Measurements from ENCODE around the gene SPTBN2.

The SPTBN2 gene

DNA sequence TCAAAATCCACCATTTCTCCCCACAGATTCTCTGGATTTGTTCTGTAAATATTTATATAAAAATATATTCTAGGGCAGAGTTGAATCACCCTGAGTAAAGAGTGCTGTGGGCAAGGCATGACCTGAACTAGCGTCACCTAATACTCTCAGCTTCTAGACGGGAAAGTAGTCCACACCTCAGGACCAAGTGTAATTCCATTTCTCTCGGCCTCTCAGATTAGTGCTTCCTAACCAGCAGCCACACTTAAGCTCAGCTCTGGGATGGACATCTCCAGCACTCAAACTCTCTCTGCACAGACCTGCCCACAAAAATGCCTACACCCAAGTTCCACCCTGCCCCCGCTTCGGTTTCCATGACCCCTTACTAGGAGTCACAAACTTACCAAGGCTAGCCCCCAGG is 5.3 kb downstream of the SPTBN2 start:
- DNase-seq = no peak

- DNase-seq = no peak
Measured at GRCh38 chr11:66722745-66723651, 6.0 kb downstream of the SPTBN2 start.

GRCh38 chr11:66721939-66722338 is 7.1 kb downstream of the SPTBN2 start:
- DNase-seq = no peak

GRCh38 chr11:66720899-66721470 is 8.0 kb downstream of the SPTBN2 start:
- DNase-seq = no peak

GRCh38 chr11:66720223-66720898 is 8.7 kb downstream of the SPTBN2 start:
- no peak for DNase-seq

GRCh38 chr11:66719111-66719872 is 9.7 kb downstream of the SPTBN2 start:
- DNase-seq = no peak

- no peak for DNase-seq
Measured at GRCh38 chr11:66718320-66718971, 10.6 kb downstream of the SPTBN2 start.

DNA sequence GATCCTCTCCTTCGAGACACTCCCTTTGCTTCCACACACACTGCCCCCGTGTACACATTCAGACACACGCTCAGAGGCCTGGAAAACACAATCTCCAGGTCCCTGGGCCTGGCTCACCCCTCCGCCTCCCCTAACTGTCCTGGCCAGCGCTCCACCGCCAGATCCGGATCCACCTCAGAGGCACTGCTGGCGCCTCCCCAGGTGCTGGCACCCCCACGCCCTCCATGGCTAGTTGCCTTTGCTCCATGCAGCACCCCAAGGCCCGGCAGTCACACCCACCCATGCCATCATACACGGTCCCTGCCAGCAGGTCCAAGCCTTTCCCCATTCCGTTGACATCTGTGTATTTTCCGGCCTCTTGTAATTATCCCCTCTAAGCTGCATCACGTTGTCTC is 11.1 kb downstream of the SPTBN2 start:
- DNase-seq = no peak

DNA sequence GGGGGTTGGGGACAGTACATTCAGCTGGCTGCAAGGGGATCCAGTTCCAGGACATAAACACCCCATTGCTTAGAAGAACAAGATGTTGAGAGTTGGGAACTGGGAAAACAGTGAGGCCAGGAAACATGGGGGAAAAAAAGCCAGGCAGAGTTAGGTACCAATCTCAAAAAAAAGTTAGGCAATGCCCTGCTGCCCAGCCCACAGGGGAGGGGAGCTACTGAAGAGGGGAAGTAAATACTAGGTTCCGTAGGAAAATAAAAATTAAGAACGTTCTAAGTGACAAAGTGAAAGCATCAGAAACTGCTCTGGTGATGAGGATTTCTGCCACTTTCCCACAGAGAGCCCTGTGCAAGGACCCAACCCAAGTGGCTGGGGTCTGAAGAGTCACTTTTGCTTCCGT is 12.0 kb downstream of the SPTBN2 start:
- DNase-seq = no peak

DNA sequence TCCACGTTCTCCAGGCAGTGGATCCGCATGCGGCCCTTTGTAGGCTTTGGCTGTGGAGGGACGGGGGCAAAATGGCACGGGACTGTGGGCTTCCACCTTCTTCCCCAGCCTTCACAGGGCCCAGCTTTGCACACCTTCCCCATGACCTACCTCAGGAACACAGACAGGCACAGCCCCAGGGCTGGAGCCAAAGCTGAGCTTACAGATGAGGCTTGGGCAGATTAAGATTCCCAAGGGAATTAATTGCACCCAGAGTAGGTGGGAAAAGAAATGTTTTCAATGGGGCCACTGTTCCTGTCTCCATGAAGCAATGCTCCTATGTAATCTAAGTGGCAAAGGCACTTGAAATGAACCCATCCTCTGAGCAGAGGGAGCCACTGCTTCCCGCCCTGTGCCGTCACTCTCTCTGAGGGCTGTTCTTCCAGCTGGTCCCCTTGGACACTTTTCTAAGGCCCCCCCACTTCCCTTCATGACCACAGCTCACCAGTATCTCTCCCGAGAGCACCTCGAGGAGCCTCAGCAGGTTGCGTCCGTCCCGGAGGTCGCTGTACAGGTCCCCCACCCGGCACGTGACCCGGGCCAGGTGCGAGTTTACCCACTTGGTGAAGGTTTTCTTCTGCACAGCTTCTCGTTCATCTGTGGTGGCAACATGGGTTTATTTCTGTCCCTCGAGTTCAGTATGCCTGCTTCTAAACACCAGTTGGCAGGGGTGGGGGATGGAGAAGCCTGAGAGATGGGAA is 13.5 kb downstream of the SPTBN2 start:
- no peak for DNase-seq

DNA sequence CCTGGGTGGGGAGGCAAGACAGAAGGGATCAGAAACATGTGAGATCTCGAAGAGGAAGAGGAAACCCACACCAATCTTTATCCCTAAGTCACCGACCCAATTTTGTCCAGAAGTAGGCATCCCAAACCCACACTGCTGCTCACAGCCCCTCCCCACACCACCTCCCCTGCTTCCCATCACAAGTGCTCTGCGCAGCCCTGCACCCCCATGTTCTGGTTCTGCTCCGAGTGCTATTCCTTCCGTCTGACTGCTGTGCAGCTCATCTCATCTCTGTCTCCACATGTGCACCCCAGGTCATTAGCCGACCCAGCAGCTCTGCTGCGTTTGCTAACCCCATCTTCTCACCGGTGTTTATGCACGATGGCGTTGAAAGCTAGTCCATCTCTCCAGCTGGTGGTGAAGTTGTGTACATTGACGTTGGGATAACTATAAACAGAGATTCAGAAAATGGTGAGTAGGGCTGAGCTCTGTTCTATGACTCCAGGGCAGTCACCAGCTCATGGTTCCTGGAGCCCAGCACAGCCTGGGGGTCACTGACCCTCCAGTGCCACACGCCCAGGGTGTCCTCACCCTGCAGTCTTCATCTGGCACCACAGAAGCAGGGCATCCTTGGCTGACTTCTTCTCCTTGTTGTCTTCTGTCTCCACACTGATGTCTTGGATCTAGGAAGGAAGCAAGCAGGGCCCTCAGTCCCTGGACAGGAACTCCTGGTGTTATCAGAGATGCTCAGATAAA is 15.1 kb downstream of the SPTBN2 start:
- DNase-seq = no peak

DNA sequence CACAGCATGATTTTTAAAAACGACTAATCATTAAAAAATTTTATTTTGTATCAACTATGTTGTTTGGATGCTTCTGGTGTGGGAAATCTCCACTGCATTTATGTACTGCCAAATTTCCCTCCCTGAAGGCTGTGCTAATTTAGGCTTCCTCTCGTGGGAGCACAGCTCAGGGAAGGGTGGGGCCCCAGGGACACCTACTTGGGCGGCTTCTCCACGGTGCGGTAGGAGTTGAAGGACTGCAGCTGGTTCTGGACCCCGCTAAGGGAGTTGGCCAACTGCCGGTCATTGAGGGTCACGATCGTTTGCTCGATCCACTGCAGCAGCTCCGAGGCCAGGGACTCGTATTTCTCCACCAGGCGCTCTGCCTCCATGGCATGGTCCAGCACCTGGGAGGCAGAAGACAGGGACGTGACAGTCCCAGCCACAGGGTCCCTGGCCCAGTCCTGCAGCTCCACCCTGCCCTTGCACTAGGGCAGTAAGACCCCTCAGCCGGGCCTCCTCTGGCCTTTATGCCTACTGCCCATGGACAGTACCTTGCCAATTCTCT is 18.6 kb downstream of the SPTBN2 start:
- no peak for DNase-seq

DNA sequence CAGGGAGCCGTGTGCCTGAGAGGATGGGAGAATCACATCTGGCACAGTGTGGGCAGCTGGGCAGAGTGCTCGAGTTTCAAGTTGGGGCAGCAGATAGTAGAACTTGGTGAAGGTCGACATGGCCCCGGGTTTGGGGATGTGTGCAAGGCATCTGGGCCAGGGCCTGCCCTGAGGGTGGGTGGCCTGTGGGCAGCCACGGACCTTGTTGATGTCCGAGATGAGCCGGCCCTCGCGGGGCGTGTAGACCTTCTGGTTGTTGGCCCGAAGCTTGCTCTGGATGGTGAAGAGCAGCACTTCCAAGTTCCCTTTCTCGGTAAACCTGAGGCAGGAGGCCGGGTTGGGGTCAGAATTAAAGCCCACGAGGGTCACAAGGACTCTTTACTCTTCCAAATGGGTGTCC is 20.3 kb downstream of the SPTBN2 start:
- no peak for DNase-seq

- no peak for DNase-seq
Measured at GRCh38 chr11:66708094-66708493, 20.9 kb downstream of the SPTBN2 start.

GRCh38 chr11:66707486-66707885 is 21.5 kb downstream of the SPTBN2 start:
- no peak for DNase-seq

- DNase-seq = no peak
Measured at GRCh38 chr11:66706989-66707388, 22.0 kb downstream of the SPTBN2 start.

DNA sequence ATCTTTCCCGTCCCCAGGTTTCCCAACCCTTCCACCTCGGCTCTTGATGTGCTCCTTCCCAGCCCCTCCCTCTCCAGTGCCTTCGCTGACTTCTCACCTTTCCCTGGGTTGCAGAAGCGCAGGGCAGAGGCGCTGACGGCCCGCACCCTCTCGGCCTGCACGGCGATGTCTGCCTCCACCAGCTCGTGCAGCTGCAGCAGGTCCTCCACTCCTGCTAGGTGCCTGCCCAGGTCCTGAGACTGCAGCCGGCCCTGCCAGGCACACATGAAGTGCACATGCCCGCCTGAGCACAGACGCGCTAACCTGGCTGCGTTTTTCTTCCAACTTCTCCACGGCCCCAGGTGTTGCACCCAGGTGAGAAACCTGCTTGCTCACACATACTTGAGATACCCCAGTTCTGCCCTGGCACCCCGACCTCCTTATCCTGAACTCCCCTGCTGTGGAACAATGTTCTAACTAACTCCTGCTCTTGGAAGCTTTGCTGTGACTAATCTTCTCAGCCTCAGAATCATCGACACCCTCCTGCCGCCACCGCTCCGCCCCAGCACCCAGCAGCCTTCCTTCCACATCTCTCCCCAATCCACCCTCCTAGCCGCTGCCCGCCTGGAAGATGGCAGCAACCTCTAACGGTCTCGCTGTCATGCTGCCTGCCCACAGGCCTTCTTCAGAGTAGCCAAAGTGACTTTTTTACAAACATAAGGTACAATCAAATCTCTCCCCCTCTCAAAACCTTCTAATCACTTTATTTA is 23.3 kb downstream of the SPTBN2 start:
- DNase-seq = no peak

DNA sequence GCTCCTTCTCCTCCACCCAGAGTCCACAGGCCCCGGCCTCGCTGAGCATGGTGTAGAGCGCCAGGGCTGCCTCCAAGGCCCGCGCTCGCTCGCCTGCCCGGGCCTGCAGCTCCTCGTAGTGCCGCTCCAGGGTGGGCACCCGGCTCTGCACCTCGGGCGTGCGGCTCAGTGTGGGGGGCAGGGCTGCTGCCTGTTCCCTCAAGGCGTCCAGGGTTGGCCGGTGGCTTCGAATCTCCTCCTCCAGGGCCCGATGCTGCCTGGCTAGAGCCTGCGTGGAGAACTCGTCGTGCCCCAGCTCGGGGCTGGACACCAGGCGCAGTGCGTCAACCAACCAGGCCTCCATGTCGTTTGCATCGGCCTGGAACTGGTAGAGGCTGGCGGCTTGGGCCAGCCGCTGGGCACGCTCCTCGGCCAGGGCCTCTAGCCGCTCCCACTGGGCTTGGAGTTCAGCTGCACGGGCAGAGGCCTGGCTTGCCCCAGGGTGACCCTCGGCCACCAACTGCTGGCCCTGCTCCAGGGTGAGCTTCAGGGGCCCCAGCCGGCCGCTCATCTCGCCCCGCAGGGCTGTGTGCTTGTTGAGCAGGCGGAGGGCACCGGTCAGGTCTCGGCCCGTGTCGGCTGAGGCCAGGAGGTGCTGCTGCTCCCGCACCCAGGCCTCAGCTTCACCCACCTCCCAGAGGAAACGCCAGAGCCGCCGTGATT is 24.2 kb downstream of the SPTBN2 start:
- DNase-seq = no peak

- no peak for DNase-seq
Measured at GRCh38 chr11:66701432-66702240, 27.4 kb downstream of the SPTBN2 start.

Data from activated naive CD4-positive, alpha-beta T cell treated with anti-CD3 and anti-CD28 coated beads, Interleukin-2, amount 50 U/mL, for 16 hours (primary cell).